NCI-H2227 (cell line): Measurements from ENCODE around the gene PIWIL1.
A peak's percentile ranks its signal among the peaks of the same experiment; 100 is the strongest.

Experiments
- DNase-seq: peaks from one replicate; lab custom pipeline; 2025; ENCODE audit not compliant: unreplicated experiment; lab: John Stamatoyannopoulos, UW

PIWIL1 gene

DNA sequence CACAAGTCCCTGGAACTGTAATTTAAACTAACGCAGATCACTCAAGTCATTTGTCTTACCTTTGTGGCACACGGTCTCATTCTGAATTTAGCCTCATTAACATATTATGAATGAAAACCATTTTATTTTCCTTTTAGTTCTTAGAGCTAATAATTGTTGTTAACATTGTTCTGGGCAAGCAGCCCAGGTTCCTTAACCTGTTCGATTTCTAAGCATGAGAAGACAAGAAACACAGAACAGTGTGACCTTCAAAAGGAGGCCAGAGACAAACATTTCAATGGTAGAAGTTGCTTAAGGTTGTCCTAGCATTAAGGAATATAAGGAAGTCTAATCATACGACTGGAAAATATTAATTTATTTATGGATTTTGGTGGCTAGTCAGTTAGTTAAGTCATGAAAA, 35.2 kb downstream of the PIWIL1 start:
- no peak for DNase-seq

DNA sequence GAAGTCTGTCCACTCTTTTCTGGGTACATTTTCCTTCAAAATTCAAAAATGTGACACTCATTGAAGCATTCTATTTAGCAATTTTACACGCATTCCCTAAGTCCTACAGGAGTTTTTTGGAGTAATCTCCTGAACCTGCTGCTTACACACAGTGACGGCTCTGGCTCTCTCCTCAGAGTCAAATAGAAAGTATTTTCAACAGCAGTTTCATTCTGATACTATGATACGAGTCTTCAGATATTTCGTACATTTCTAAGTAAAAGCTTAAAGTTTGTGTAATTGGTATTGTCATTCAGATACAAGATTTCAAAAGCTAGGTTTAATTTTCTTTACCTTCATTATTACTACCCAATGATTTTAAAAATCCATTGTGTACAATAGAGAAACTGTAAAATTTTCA, 36.4 kb downstream of the PIWIL1 start:
- no peak for DNase-seq

DNA sequence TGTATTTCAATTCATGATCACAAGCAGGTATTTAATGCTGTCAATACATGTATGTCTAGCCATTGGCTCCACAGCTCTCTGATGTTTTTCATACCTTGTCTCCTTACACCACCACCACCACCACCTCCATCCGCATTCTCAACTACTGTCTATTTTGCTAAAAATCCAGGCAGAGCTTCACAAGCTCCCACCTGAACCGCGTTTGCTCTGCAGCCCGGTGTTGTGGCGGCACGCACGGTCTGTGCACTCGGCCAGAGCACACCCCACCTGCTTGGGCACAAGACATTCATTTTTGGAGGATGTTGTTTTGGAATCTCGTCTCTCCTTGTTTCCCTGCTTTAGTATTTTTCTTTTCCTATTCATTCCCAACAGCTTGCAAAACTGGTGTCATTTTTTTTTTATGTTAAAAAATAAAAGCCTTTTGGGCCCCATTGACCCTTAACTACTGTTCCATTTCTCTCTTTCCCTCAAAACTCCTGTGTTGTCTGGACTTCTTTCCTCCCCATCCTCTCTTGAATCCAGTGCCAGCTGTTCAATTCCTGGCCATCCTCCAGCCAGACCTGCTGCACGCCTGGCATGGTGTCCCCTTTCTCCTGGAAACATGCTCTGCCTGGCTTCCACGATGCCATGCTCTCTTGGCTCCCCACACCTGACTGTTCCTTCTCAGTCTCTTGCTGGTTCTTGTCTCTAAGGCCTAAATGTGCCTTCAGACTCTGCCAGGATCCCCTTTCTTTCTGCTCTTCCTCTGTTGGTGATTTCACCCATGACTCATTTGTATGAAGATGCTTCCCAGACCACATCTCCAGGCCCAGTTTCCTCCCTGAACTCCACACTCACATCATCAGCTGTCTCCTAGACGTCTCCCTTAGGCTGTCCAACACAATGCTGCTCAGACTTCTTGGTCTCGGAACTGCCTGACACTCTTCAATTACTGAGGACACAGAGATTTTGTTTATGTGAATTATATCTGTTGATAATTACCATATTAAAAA, 37.9 kb downstream of the PIWIL1 start:
- DNase-seq = no peak

DNA sequence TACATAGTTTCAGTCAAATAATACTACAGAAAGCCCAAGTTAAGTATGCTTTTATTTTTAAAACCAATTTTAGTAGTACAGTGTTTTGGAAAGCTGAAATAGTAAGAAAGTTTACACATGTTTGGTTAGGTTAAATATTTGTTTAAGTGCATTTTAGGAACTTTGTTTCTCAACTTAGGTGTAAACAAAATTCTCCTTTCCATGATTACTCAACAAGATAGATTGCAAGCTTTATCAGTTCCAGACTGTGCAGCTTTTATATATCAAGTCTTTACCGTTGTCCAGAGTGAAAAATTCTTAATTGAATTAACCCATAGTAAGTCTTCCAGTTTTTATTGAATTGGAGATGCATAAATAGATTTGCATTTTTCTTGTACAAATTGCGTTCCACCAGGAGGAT, 45.1 kb downstream of the PIWIL1 start:
- DNase-seq = no peak

DNA sequence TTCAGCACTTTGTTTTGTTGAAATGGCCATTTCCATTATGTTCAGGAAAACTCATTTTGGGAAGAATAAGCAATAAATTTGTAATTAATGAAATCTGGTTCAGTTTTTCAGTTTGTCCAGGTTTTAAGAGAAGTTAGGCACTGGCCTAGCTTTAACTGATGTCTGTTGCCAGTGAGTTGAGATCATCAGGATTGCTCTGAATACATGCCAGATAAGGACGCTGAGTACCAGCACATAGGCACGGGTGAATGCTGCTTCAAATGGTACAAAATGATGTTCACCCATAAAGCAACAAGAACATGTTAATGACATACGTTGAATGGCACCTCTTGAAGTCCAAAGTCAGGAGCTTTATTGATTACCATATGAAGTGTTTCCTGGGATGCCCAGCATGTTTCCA, 46.5 kb downstream of the PIWIL1 start:
- no peak for DNase-seq

DNA sequence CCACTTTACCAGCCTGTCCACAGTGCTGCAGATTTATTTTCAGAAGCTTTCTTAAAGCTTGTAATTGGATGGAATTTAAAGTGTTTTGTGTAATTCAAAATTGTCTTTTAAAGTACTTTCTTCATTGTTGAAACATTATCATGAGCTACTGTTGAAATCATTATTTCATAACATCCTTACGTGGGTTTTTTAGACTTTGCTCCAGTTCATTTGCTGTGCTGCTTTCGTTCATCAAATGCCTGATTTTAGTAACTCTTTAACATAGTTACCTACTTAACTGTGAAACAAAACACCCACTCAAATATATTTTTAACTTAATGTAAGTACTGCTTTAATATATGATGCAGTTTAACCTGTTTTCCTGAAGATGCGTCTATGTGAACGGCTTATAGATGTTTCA, 47.5 kb downstream of the PIWIL1 start:
- DNase-seq = no peak

DNA sequence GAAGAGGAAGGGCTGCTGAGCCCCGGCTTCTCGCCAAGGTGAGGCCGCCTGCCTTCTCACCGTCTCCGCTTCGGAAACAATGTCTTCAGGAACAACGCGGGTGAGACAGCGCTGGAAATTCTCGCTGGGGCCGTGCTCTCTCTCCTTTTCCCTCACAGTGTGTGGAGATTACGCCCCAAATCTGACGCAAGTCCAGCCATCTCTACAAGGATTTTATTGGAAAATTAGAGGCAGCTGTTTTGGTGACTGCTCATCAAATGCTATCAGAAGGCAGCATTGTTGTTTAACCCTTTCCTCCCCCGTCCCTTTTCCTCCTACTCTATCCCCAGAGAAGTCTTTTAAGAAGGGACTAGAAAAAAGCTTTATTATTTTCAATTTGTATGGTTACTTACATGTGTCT, 53.5 kb downstream of the PIWIL1 start:
- no peak for DNase-seq

DNA sequence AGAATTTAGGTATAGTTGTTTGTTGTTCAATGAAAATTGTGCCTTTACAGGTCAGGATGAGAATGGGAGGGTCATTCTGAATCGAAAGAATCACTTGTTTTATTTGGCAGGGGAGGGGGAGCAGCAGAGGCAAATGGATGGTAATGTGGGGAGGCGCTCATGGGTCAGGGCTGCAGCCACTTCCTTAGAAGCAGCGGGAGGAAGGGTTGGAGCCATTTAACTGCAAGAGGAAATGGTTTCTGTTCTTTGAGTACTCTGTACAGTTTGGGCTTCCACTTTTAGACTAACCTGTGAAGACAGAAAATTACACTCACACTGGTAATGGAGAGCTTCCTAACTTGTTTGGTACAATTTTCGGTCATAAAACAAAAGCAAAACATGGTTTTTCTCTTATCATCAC, 57.2 kb downstream of the PIWIL1 start:
- DNase-seq = no peak

DNA sequence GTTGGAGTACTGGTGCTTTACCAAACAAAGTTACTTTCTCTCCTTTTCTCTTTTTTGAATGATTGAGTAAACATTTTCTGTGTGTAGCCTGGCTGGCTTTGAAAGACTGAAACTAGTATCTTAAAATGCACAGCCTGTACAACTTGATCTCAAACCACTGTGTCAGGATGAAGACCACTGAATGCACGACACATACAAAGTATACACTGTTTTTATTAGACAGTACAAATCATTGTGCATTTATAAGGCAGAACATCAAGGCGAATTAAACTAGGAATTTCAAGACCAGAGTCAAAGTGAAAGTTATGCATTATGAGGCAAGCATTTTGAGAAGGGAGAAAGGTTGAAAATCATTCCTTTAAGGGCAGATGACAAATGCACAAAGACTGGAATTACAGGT, 59.0 kb downstream of the PIWIL1 start:
- DNase-seq = no peak

DNA sequence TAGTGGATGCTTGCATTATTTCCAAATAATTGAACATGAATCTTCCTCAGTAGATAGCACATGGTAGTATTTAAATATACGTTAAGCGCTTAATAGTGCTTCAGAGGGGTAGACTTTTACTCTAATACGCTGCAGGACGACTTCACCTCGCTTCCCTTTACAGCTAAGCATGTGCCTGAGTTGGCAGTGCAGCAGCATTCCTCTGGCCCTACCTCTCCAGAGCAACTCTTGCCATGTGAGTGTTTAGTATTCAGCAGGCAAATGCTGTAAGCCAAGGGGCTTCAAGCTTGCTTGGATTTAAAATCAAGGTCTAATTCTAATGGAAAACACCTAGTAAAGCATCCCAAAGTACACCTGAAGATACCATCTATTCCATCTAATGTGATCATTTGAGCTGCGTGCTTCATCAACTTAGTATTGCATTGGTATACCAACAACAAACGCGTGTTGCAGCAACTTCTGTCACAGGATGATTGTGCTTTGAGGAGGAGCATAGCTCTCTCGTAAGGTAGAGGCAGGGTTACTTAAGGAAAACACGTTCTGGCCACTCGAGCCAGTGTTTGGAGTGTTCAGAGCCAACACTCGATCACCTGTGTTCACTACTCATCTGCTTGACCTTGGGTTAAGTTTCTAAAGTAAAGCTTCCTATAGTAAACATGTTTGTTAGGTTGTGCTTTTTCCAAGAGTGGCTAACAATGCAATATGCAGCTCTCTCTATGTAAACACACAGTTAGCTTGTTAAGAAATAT, 60.6 kb downstream of the PIWIL1 start:
- no peak for DNase-seq

DNA sequence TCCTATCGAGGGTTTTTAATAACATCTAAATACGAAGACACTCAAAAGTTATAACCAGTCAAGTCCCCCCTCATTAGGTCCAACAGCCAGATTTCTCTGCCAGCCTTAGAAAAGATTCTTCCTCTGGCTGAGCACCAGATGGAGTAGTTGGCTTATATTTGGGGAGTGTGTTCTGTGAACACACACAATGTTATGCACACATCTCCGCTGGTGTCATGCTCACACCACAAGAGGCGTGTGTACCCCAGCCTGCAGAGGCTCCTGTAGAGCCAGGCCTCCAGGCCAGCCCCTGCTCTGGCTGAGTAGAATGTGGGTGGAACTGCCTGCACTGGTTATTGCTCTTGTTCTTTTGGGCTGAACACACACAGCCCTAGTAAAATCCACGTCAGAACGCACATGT, 64.0 kb downstream of the PIWIL1 start:
- DNase-seq = peak; percentile 23

DNA sequence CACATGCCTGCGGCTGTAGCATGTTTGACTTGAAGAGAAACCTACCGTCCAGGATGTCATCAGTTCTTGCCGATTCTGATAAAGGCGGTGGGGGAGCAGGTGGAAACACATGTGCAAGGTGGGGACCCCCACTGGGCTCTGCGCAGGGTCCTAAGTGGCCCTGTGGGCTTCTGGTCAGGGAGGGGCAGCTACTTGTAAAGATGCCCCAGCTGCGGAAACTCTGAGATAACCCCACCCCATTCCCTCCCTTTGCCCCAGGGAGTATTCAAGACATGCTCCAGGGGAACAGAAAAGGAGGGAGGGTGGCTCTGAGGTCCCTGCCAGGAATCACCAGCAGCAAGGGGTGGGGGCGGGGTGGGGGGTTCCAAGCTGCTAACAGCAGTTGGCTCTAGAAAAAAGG, 67.6 kb downstream of the PIWIL1 start:
- no peak for DNase-seq

DNA sequence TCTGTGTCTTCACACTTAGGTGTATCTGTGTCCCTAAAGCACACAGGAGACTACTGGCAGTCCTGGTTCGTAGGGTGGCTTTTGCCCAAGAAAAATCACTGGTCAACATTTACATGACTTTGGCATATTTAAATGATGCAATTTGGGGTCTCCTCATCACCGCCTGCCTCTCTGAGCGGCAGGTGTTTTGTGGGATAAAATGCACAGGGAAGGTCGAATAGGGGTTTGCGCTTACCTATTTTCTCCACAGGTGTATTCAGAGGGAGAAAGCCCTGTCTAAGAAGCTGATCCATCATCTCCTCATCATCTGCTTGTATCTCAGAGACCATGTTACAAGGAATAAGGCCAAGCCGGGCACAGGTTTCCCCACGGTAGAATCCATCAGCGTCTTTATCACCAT, 74.7 kb downstream of the PIWIL1 start:
- DNase-seq = no peak

DNA sequence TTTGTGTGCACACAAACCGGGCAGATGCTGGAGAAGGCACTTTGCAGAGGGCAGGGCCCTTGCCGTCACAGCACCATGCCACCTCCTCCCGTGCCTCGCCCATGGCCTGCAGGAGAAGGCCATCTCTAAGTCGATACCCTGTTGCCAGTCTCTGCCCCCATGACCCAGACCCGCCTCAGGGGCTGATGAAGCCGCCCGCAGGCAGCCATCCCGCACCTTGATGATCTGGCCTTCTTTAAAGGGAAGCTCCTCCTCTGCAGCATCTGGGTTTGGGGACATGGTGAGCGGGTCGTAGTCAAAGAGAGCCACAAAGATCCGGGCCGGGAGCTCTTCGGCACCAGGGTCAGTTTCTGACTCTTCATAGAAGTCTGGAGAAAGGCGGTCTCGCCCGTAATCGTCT, 76.2 kb downstream of the PIWIL1 start:
- DNase-seq = no peak

DNA sequence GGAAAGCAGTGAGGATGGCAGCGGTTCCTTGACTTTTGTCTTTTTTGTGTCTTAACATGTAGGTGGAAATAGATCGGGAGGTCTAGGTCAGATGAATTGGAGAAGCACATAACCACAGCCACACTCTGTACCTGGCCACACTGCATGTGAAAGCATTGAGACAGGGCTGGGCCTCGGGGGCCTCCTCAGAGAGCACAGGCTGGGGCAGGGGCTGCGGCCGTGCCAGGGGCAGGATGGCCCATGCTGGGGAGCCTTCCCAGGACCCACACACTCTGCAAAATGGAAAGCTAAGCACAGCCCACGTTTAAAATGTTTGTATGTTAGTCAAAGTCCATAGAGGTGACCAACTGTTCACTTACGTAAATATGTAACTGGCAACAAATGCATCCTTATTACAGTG, 76.7 kb downstream of the PIWIL1 start:
- no peak for DNase-seq

DNA sequence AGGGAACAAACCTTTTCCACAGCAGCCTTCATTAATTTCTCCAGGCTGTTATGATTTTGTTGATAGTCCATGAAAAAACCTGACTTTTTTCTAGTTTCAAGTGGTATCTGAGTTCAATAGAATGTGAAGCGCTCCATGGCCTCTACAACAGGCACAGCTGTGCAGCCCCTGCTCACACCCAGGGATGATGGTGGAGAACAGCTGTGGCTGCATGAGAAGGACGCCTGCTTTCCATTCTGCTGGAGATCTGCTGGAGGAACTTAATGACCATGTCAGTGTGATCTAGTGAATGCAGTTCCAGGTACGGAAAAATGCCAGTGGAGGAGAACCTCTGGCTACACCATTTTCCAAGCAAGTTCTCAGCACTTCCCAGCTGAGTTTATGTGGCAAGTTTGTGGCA, 80.6 kb downstream of the PIWIL1 start:
- no peak for DNase-seq

DNA sequence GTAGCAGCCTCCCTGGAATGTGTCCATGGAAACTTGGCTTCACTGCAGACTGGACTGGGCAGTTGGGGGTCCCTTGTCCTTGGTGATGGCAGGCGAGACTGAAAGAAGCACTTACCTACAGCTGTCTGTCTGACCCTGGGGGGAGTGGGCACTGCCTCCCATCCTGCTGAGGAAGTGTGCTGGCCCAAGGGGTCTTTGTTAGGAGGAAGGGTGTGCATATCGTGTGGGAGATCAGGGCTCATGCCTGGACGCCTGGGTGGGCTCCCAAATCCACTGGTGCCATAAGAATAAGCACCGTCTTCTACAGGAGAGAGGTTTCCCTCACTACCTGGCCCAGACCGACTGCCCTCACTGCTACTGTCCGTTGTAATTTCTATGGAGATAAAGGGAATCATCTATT, 81.4 kb downstream of the PIWIL1 start:
- no peak for DNase-seq

DNA sequence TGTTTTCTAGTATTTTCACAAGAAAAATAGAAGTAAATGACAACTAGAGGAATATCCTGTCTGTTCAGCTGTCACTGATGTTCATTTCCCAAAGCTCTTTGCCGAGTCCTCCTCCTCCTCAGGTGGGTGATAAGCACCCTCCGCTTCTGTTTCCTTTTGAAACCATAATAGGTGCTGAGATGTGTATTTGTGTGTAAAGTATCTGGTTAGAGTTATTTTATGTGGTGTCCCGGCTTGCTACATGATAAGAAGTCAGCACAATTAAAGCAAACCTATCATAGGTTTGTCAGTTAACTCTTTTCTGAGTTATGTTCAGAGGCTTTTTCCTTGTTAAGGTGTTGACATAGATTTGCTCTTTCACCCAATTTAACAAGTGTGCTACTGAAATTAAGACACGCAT, 82.4 kb downstream of the PIWIL1 start:
- DNase-seq = no peak

DNA sequence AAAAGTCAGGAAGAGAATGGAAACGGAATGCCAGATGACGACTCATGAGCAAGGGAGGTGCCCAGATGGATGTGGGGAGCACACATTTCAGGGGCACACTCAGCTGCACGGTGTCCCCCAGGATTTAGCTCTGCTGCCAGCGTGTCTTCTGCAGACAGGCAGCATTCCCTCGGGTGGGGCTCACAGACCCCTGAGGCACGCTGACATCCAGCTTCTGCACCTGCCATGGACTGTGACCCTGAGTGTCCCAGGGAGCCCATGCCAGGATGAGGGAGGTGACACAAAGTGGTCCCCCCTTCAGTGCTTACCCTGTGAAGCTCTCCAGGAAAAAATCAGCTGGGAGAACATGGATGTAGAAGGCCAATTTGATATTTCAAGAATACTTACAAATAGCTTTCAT, 84.2 kb downstream of the PIWIL1 start:
- DNase-seq = no peak
